Bronchial epithelial cell (primary cell): Measurements from ENCODE around the gene CCSAP. TPM values are rescaled to one million over a fixed set of nuclear protein-coding genes. Genes with fewer than 3 reads are reported as not detected.

Experiments used
- DNase-seq: peaks from one replicate; pipeline ENCODE4 v3.0.0-alpha.2; 2010; ENCODE audit warnings: low read depth
- FAIRE-seq: peaks from 2 replicates; lab custom pipeline; 2011; peaks lifted over from hg19 to GRCh38; lab: Jason Lieb, UNC
- H3K27me3 ChIP-seq: 2 replicates; pipeline ENCODE4 v1.5.1; 2011; ENCODE audit warnings: low read length; ENCODE audit not compliant: control insufficient read depth, insufficient read depth
- H3K36me3 ChIP-seq: 2 replicates; pipeline ENCODE4 v1.5.1; 2011; ENCODE audit warnings: low read length; ENCODE audit not compliant: control insufficient read depth, insufficient read depth
- H3K4me3 ChIP-seq: 2 replicates; pipeline ENCODE4 v1.5.1; 2011; ENCODE audit warnings: mild to moderate bottlenecking, low read depth, low read length, control low read depth
- CTCF ChIP-seq: IDR thresholded peaks from 2 replicates; pipeline ENCODE4 v1.5.1; 2011; ENCODE audit warnings: mild to moderate bottlenecking, moderate library complexity, low read length, control low read depth, inconsistent platforms; ENCODE audit not compliant: insufficient read depth, severe bottlenecking
- total RNA-seq: library from RNA; depleted of rRNA; stranded (reverse); fragments of >200 nt; gene quantifications from 2 replicates; pipeline ENCODE4 v1.2.1, GENCODE V29; 2014

Gene CCSAP
- total RNA-seq, 1 donor from 2014 or later, result 7.6 TPM

- no peak for TF ChIP-seq CTCF
- no peak overlapping the region for H3K4me3 ChIP-seq
- H3K27me3 ChIP-seq, result no peaks in the 10 kb centered on the region
- peaks cover 3% of the 10 kb centered on the region for H3K36me3 ChIP-seq
- no peak for DNase-seq
- FAIRE-seq, result no peak
These were observed 64.6 kb downstream of the CCSAP start for GRCh38 chr1:229278120-229278741.

GRCh38 chr1:229275005-229275404, 67.8 kb downstream of the CCSAP start:
- Histone ChIP-seq H3K27me3 (no peaks in the 10 kb centered on the region), H3K36me3 (peaks cover 3% of the 10 kb centered on the region), H3K4me3 (no peak overlapping the region)
- FAIRE-seq, result no peak
- no peak for DNase-seq
- TF ChIP-seq CTCF, result no peak

GRCh38 chr1:229273507-229274232, 69.2 kb downstream of the CCSAP start:
- DNase-seq (no peak), FAIRE-seq (no peak)
- Histone ChIP-seq H3K4me3 (no peak overlapping the region), H3K36me3 (peaks cover 3% of the 10 kb centered on the region), H3K27me3 (no peaks in the 10 kb centered on the region)
- no peak for TF ChIP-seq CTCF

- TF ChIP-seq CTCF, result no peak
- peaks cover 3% of the 10 kb centered on the region for H3K36me3 ChIP-seq
- peak overlapping the region; percentile 47 for H3K4me3 ChIP-seq
- H3K27me3 ChIP-seq, result no peaks in the 10 kb centered on the region
- DNase-seq, result peak; percentile 33
- no peak for FAIRE-seq
These were observed 70.4 kb downstream of the CCSAP start for GRCh38 chr1:229272164-229273158.

GRCh38 chr1:229271448-229272159, 71.2 kb downstream of the CCSAP start:
- no peaks in the 10 kb centered on the region for H3K27me3 ChIP-seq

More at GRCh38 chr1:229271448-229272159, 71.2 kb downstream of the CCSAP start:
- no peak for FAIRE-seq
- DNase-seq, result peak; percentile 27
- Histone ChIP-seq H3K4me3 (peak overlapping the region; percentile 47), H3K36me3 (no peaks in the 10 kb centered on the region)
- TF ChIP-seq CTCF, result no peak

Other genes starting within 250 kb of the CCSAP start
- 33.4 and 39.0 TPM in 2 replicates for gene RAB4A, start 71.9 kb downstream of the CCSAP start, total RNA-seq
- not detected in 2 replicates for gene ACTA1, start 91.0 kb upstream of the CCSAP start, total RNA-seq
- gene NUP133, start 165.3 kb upstream of the CCSAP start, total RNA-seq, result 22.7 and 23.4 TPM in 2 replicates
- 13.6 and 17.6 TPM in 2 replicates for gene ABCB10, start 215.7 kb upstream of the CCSAP start, total RNA-seq